NCI-H146 treated with DMSO at 0.1 percent for 48 hours (cell line): ENCODE data around the gene TEX30.

Experiments used
- DNase-seq: peaks from one replicate; lab custom pipeline; 2025; ENCODE audit not compliant: unreplicated experiment; lab: John Stamatoyannopoulos, UW

Gene TEX30

DNA sequence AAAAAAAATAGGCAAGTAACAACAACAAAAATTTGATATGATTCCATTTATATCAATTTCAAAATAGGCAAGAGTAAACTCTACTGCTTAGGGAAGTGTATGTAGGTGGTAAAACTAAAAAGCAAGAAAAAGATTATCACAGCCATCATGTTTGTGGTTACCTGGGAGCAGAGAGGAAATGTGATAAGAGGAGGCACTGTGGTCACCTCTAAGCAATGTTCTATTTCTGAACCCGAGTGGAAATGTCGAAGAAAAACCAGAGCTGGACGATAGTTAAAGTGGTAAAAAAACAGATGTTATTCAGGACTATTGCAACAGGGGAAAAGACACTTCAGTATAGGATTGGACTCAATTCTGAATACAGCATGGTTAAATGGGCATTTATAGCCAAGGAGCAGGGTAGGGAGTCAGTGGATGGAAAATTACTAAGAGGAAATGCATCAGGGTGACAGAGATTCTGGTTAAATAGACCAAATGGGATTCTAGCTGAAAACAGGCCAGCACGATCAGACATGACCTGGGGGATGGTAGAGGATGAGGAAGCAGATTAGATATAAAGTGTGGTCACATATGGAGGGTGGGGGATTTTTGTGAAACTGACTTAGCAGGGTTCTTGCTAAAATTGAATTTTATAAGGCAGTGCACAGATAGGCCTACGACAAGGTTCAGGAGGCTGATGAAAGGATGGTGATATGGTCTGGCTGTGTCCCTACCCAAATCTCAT lies 6.0 kb upstream of the TEX30 start:
- no peak for DNase-seq

DNA sequence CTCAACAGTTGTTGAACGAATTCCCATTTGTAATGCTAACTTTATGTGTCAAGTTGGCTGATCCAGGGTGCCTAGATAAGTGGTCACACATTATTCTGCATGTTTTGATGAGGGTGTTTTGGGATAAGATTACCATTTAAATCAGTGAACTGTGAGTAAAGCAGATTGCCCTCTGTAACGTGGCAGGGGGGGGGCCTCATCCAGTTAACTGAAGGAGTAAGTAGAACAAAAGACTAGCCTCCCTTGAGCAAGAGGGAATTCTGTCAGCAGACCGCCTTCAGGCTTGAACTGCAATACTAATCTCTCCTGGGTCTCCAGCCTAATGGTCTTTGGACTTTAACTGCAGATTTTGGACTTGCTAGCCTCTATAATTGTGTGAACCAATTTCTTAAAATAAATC lies 4.2 kb upstream of the TEX30 start:
- DNase-seq = no peak

DNA sequence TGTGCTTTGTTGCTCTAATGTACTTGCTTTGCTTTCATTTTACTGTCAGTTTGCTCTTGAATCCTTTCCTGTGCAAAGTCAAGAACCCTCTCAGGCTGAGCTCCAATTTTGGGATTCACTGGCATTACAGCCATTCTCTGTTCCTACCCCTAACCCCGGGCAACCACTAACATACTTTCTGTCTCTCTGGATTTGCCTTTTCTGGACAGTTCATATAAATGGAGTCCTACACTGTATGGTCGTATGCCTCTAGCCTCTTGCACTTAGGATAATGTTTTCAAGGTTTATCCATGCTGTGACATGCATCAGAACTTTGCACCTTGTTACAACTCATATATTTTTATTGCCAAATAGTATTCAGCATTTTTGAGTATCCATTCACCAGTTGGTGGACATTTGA lies 2.7 kb upstream of the TEX30 start:
- DNase-seq = no peak

DNA sequence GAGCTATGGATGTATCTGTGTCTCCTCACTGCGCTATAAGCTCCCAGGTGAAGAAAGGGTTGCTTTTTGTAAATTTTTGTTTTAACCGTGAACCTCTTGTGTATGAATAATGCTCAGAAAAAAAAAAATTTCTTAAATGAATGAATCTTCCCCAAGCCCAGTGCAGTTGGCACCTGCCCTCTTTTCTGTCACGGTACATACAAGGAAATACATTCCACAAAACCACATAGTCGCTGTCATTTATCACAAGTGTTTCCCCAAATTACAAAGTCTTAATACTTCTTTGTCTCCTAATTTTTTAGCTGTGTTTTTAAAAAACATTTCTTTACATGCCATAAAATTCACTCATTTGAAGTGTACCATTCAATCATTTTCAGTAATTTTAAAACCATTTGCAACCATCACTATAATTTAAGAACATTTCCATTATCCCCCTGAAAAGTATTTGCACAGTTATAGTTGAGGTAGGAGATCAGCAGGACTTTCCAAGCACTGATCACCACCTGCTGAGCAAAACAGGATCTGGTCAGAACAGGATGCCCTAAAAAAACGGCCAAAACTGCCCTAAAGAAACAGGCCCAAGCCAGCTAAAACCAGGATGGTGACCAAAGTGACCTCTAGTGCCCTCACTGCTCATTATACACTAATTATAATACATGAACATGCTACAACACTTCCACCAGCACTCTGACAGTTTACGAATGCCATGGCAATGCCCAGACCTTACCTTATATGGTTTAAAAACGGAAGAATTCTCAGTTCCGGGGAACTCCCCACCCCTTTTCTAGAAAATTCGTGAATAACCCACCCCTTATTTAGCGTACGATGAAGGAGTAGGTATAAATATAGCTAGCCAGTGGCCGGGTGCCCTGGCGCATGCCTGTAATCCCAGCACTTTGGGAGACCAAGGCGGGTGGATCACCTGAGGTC lies 1.3 kb upstream of the TEX30 start:
- DNase-seq = no peak

DNA sequence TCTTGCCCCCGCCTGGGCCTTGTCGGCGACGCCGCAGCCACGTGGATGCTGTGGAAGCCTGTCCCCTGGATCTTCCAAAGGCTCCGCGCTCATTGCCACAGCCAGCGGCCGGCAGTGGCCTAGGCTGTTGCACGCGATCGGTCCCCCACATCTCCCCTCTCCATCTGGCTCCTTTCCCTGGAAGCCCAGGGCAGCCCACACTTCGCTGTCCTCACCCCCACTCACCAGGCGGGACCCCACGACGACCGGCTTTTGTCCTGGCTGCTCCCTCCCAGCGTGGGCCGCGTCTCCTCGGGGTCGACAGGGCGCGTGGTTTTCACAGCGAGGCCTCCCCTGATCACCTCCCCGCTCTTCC lies 605 bp upstream of the TEX30 start:
- DNase-seq = no peak

DNA sequence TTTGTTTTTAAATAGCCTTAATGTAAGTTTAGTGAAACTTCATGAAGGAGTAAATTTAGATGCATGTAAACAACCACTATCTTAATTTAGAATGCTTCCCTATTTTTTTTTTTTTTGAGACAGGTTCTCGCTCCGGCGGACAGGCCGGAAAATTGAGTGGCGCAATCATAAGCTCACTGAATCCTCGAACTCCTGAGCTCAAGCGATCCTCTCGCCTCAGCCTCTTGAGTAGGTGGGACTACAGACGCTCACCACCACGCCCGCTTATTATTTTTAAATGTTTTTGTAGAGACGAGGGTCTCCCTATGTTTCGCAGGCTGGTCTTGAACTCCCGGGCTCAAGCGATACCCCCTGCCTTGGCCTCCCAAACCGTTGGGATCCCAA lies 1.6 kb downstream of the TEX30 start:
- no peak for DNase-seq

DNA sequence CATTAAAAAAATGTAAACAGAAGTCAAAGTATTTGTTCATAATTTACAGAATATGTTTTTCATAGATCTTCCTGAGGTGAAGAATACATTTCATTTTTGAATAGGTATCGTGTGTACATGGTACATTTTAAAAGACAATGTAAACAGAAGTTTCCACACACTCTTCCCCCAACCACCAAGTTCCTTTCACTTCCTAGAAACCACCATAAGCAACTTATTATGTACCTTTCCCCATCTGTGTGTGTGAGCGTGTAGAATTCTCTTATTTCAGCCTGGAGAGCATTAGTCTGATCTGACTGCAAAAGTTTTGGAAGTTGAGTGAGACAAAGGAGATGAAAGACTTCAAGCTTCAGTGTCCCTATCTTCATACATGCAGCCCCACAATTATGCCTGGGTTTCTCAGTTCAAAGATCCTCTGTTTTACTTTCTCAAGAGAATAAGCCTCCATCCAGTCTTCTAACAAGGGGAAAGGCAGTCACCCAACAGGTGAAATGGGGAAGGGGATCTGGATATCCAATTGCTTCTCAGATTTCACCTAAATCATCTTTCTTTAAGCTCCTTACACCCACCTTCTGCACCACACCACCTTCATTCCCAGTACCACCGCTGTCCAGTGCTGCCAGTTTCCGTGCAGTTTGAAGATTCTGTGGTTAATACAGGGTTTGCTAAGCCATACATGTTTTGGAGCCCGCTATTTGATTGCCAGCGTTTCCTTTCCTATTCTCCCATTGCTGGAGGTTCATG lies 2.1 kb downstream of the TEX30 start:
- DNase-seq = no peak

DNA sequence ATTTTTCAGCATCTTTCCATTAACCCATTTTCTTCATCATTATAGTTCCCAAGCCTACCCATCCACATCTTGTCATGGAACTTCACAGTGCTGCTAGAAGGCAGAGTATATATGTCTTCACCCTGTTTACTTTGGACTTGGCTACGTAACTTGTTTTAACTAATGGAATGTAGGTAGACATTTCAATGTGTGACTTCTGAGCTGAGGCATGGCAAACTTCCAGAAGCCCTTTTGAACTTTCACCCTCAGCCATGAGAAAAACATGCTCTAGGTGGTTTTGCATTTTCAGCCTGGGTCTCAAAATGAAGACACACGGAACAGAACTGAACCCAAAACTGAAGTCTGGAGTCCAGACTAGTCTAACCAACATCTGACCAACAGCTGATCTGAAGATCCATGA lies 3.2 kb downstream of the TEX30 start:
- no peak for DNase-seq

DNA sequence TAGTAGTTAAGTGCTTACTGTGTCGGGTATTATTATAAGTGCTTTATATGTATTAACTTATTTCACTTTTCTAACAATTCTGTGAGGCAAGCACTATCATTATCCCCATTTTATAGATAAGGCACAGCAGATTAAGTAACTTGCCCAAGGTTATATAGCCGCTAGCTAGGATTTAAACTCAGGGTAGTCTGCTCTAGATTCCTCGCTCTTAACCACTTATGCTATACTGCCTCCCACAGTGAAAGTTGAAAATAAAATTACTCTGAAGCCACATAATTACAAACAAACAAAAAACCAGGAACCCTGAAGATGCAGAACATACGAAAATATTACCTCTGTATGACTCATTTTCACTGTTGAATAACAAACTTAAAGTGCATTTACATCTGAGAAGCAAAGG lies 3.9 kb downstream of the TEX30 start:
- no peak for DNase-seq

DNA sequence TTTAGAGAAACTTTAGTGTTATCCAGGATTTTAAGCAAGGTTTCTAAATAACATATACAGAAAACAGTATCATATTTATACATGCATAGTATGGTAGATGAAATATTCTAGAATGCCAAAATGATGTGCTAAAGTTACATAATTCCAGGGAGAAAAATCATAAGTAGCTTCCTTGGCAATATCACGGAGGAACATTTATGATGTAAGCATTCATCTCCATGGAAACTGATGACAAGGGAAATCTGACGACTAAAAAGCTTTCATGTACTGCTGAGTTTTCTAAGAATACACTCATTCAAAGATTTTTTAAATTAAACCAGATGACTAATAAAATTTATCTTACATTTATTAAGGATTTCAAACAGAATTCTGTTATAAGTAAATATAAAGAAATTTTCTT lies 4.7 kb downstream of the TEX30 start:
- DNase-seq = no peak

DNA sequence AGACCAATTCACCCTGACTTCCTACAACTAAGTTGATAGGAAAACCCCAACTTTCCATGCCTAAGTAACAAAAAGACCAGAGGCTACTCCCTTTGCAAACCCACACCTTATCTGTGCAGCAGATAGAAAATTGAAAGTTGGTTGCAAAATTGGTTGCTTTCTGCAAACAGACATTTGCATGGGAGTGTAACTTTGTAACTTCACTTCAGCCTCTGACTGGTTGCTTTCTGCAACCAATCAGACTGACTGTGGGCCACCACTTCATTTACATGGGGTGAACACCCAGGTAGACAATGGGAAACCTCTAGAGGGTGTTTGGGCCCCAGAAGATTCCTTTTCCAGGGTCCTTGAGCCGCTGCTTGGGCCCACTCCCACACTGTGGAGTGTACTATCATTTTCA lies 9.8 kb downstream of the TEX30 start:
- DNase-seq = no peak

DNA sequence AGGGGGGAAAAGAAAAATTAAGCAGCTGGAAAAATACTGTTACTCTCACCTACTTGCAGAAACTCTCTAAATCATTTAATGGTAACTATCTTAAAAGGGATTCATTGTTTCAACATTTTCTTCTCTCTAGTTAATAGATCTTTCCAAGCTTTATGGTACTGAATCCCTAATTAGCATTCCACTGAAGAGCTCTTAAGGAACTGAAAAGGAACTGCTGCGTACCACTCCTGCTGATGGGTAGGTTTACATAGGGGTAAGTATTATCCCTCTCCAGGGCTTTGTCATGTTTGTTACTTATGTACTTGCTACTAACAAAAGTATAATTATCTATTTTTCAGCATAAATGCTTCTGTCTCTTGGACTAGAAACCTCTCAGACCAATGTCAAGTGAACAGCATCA lies 12.5 kb downstream of the TEX30 start:
- DNase-seq = no peak

DNA sequence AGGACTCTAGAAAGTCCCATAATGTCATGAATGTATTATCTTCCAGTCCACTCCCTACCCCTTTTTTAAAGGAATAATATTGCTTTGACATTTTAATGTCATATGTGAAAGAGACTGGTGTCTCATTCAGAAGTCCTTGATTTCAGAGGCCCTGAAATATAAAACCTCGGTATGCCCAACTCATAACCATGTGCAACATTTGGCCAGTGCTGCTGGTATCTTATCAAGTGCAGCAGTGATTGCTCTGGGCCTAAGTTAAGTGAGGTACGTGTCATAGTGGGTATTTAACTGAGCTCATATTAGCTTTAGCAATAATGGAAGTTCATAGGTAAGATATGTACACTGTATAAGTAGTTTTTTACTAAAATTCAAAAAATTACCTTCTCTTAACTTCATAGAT lies 14.7 kb downstream of the TEX30 start:
- no peak for DNase-seq

DNA sequence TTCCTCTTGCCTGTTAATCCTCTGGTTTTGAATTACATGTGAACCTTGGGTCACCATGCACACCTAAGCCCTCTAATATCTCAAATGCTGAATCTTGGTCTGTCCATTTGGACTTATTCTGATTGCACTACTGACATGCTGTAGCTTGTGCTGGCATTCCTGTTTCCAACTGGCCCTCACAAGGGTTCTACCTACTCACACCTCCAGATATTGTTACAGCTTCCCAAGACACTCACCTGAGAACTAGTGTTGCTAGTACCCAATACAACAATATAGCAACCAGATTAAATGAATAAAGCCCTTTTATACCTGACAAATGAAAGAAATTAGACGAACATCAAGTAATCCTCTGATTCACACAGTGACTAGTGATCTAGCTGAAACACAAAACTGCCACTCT lies 16.6 kb downstream of the TEX30 start:
- no peak for DNase-seq

DNA sequence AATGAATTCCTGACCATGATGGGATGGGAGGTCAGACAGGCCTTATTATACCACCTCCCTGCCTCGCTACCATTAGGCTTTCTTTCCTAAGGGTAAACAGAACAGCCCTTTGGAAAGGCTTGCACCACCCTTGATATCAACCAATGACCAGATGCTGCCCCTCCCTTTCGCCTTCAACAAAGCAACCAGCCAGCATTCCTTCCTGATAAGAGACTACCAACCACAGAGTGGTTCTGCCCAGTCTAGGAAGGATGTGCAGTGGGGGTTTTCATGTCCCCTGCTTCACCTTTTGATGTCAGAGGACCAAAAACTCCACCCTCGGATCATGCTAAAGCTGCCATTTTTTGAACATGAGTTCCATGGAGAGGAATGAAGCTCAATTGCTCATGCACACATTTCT lies 21.7 kb downstream of the TEX30 start:
- DNase-seq = no peak

DNA sequence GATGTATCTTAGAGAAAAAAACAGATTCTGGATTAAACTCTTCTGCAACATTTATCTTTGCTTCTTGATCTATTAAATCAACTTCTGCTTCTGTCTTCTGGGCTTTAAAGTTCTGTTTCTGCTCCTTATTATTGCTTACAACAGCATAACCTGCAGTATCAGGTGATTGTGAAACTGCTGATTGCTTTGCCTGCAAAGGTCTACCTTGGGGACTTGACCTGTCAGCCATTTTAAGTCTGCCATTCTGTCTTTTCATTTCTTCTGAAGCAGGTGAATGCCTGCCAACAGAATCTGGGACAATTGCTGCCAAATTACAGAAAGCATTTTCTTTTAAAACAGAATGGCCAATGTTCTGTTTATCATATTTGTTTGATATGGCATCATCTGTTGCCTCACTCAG lies 31.1 kb downstream of the TEX30 start:
- DNase-seq = no peak

DNA sequence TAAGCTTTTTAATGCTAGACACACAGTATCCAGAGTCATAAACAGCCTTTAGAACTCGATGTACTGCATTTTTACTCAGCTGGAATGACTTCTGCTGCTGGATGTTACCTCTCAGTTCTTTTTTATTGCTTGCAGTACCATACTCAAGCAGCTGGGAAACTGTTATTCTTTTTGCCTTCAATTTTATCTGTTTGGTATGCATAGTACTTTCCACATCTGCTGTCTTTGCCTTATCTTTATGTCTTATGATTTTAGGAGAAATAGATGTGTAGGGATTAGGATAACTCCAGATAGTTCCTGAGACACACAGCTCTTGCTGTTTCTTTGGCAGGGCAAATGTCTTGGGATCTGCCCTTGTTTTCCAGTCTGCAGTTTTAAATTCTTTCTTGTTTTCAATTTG lies 31.5 kb downstream of the TEX30 start:
- no peak for DNase-seq

DNA sequence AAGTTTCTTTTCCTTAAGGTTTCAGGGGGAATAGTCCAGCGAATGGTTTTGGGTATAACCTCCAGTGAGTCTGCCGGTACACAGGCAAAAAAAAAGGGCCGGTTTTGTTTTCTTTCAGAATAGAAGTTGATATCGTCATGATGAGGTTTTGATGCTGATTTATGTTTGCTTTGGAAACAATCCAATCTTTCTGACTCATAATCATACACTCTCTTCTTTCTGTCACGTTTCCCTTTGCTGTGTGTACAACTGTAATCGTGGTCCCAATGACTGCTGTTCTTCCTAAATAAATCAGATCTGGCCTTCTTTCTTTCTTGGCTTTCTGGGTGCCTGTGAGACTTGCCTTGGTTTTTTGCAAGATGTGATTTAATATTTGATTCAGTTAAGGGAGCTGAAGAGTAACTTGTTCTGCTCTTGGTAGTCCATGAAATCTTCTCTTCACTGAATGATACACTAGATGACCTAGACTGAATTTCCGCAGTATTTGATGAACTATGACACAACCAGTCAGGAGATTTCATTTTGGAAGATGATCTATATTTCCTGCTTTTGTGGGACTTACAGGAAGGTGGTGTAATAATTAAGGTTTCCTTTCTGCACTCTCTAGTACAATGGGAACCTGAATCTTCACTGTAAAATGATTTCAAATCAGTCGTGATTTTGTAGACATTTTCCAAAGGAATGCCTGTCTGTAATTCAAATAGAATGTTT lies 43.9 kb downstream of the TEX30 start:
- peak; percentile 26 for DNase-seq

DNA sequence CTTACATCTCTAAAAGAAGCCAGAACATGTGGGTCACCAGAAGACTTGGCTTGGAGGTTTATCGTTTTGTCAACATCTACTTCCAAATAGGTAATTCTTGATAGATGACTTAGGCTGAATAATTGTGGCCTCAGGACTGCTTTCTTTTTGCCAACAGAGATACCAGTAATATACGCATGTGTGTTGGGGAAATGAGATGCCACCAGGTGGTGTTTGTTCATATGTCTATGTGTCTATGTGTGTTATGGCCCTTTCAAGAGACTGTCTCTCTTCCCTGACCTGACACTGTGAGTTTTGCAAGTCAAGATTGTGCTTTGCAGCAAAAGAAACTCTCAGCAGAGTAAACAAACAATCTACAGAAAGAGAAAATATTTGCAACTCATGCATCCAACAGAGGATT lies 47.2 kb downstream of the TEX30 start:
- no peak for DNase-seq

DNA sequence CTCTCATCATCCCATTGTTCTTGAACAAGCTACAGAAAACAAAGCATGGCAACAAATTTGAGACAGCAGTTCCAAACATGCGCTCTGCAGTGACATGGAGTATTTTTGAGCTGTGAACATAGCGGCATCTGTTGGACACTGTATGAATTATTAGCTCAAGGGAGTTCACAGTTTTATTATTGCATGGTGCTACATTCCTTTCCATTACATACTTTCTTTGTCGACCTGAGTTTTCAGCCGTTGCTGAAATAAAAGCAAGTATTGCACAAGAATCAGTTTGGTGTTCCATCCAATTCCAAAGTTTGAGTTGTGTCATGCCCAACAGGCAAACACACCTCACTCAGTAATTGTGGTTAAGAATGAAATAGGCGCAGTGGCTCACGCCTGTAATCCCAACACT lies 48.7 kb downstream of the TEX30 start:
- peak; percentile 37 for DNase-seq

DNA sequence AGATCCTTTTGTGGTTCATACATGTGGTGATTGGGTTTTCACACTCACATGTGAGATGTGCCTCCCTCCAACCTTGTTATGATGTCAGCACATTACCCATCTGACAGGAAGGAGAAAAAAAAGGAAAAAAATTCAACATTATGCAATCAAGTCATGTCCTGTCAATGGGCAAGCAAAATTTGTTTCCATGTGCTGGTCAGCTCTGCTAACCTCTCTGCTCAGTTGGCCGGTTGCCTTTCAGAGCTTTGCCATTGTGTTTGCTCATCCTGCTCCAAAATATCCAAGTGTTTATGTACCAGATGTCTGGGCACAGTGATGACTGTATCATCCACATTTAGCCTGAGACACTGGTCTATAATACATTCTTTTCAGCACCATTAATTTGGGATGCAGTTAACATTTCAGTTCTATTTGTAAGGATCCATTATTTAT lies 51.8 kb downstream of the TEX30 start:
- no peak for DNase-seq
